ENCODE measurements around the gene ZBTB44. TPM values are rescaled to one million over a fixed set of nuclear protein-coding genes. Genes with fewer than 3 reads are reported as not detected.
A peak's percentile ranks its signal among the peaks of the same experiment; 100 is the strongest.
"Not testable (repeated sequence)": the region's sequence is repeated elsewhere in the genome, so short reads cannot be mapped to it uniquely, and the experiment has no call there.

Gene ZBTB44, protein sequence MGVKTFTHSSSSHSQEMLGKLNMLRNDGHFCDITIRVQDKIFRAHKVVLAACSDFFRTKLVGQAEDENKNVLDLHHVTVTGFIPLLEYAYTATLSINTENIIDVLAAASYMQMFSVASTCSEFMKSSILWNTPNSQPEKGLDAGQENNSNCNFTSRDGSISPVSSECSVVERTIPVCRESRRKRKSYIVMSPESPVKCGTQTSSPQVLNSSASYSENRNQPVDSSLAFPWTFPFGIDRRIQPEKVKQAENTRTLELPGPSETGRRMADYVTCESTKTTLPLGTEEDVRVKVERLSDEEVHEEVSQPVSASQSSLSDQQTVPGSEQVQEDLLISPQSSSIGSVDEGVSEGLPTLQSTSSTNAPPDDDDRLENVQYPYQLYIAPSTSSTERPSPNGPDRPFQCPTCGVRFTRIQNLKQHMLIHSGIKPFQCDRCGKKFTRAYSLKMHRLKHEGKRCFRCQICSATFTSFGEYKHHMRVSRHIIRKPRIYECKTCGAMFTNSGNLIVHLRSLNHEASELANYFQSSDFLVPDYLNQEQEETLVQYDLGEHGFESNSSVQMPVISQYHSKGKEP
- 49.0 TPM for total RNA-seq
- long read RNA-seq, full-length matches to known transcripts: 2 of 20 reads
- long read RNA-seq, partial matches to known transcripts: 1 of 20 reads
- long read RNA-seq, other reads (novel, unspliced or antisense): 17 of 20 reads

- ATAC-seq (ENCODE audit: poor library complexity) (peak; percentile 98), DNase-seq (peak; percentile 94)
- intact Hi-C loops (cut with DNase I): no loop called here
These were observed at the start of gene ZBTB44 for GRCh38 chr11:130314750-130315285. ZBTB44 (minus strand) TSS chr11:130314917; CDS start chr11:130261873, 53,044 bp downstream.

GRCh38 chr11:130359419-130359818, 44.7 kb upstream of the ZBTB44 start:
- ATAC-seq (ENCODE audit: poor library complexity) (no peak), DNase-seq (no peak)
- intact Hi-C loops (cut with DNase I): no loop called here

GRCh38 chr11:130358398-130358797, 43.7 kb upstream of the ZBTB44 start:
- DNase-seq (no peak), ATAC-seq (ENCODE audit: poor library complexity) (no peak)
- intact Hi-C loops (cut with DNase I): no loop called here

- DNase-seq: no peak
- ATAC-seq (ENCODE audit: poor library complexity): no peak
- intact Hi-C loops (cut with DNase I): no loop called here
These were observed 32.5 kb upstream of the ZBTB44 start for GRCh38 chr11:130347261-130347660.

DNA sequence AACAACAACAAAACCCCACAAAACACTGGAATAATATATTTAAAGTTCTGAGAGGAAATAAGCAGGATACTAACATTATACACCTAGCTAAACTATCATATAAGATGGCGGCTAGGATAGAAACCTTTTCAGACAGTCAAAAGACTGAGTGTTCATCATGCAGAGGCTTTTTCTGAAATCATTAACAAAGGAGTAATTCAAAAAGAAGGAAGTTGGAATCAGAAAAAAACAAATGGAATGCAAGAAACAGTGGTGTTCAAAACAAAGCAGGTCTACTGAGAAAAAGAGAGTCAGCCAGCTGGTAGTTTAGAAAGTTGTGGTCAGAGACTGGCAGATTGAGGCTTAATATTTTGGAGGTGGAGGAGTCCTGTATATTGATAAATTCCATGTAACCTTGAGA, 30.1 kb upstream of the ZBTB44 start:
- DNase-seq (no peak), ATAC-seq (ENCODE audit: poor library complexity) (no peak)
- intact Hi-C loops (cut with DNase I): no loop called here

GRCh38 chr11:130340671-130341319, 26.1 kb upstream of the ZBTB44 start:
- DNase-seq: no peak
- intact Hi-C loops (cut with DNase I): no loop called here
- ATAC-seq (ENCODE audit: poor library complexity): no peak

DNA sequence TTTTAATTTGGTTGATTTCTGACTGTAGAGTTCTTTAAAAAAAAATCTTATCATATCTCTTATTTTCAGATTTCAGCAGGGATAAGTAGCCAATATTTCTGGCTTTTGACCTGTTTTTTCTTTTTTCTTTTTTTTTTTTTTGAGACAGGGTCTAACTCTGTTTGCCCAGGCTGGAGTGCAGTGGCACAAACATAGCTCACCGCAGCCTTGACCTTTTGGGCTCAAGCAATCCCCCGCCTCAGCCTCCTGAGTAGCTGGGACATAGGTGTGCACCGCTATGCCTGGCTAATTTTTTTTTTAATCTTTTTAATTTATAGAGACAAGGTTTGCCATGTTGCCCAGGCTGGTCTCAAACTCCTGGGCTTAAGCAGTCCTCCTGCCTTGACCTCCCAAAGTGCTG, 23.9 kb upstream of the ZBTB44 start:
- no peak for ATAC-seq (ENCODE audit: poor library complexity)
- DNase-seq: no peak
- intact Hi-C loops (cut with DNase I): no loop called here

GRCh38 chr11:130337281-130338089, 22.8 kb upstream of the ZBTB44 start:
- intact Hi-C loops (cut with DNase I): no loop called here
- no peak for DNase-seq
- ATAC-seq (ENCODE audit: poor library complexity): no peak

GRCh38 chr11:130331397-130331796, 16.7 kb upstream of the ZBTB44 start:
- intact Hi-C loops (cut with DNase I); DNase-seq; ATAC-seq (ENCODE audit: poor library complexity): not testable (repeated sequence)

DNA sequence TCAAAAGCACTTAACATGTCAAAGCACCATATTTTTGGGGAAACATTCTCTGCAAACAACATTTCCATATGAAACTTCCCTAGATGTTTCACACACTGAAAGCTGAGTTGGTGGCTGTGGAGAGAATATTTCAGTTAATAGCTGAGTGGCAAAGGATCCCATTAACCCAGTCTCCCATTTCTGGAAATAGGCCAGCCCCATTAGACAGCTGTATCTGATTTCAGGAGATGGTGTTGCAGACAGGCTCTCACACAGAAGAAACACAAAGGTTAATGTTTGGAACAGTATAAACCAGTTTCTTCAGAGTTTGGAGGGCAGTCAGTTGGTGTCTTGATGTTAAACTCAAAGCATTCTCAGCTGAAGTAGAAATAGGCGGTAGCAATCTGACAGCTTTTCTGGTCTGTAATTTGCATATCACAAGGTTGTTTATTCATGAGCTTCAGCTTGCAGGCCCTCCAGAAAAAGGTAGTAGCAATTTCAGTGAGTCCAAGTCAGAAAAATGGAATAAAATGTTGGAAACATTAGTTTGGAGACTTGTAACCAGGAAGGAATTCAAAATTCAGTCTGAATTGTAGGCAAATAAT, 15.5 kb upstream of the ZBTB44 start:
- DNase-seq (no peak), ATAC-seq (ENCODE audit: poor library complexity) (no peak)
- intact Hi-C loops (cut with DNase I): no loop called here

- DNase-seq (no peak), ATAC-seq (ENCODE audit: poor library complexity) (no peak)
- intact Hi-C loops (cut with DNase I): no loop called here
These were observed 13.7 kb upstream of the ZBTB44 start for GRCh38 chr11:130328420-130328819.

- ATAC-seq (ENCODE audit: poor library complexity) (no peak), DNase-seq (no peak)
- intact Hi-C loops (cut with DNase I): no loop called here
These were observed 13.0 kb upstream of the ZBTB44 start for GRCh38 chr11:130327716-130328115.

GRCh38 chr11:130325691-130326090, 11.0 kb upstream of the ZBTB44 start:
- intact Hi-C loops (cut with DNase I): no loop called here
- ATAC-seq (ENCODE audit: poor library complexity) (no peak), DNase-seq (no peak)

DNA sequence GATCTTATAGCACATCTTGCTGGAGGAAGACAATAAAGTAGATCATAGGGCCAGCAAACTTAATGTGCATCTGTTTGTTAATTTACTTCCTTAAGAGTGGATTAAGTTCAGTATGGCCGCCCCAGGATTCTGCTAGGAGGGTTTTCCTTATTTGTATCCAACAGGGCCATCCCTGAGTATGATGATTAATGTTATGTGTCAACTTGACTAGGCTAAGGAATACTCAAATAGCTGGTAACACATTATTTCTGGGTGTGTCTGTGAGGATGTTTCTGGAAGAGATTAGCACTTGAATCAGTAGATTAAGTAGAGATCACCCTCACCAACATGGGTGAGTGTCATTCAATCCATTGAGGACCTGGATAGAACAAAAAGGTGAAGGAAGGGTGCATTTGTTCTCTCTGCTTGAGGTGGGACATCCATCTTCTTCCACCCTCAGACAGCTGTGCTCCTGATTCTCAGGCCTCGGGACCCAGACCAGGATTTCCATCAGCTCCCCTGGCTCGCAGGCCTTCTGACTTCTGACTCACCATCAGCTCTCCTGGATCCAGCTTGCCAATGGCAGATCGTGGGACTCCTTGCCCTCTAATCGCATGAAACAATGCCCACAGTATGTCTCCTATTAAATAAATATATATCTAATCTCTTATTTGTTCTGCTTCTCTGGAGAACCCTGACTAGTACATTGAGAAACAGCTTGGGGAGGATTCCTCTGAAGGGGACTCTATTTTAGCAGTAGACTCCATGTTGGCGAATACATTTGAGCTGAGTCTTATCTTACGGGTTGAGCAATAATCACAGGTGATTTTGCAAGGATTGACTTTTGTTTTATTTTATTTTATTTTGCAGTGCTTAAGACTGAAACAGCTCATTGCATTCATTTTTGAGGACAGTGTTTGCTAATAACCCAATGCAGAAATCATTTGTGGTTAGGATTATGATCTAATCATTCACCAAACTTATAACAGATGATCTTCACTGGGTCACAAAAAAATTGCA, 9.0 kb upstream of the ZBTB44 start:
- no peak for ATAC-seq (ENCODE audit: poor library complexity)
- DNase-seq: no peak
- intact Hi-C loops (cut with DNase I): no loop called here

GRCh38 chr11:130322126-130322525, 7.4 kb upstream of the ZBTB44 start:
- ATAC-seq (ENCODE audit: poor library complexity) (no peak), DNase-seq (no peak)
- intact Hi-C loops (cut with DNase I): no loop called here

DNA sequence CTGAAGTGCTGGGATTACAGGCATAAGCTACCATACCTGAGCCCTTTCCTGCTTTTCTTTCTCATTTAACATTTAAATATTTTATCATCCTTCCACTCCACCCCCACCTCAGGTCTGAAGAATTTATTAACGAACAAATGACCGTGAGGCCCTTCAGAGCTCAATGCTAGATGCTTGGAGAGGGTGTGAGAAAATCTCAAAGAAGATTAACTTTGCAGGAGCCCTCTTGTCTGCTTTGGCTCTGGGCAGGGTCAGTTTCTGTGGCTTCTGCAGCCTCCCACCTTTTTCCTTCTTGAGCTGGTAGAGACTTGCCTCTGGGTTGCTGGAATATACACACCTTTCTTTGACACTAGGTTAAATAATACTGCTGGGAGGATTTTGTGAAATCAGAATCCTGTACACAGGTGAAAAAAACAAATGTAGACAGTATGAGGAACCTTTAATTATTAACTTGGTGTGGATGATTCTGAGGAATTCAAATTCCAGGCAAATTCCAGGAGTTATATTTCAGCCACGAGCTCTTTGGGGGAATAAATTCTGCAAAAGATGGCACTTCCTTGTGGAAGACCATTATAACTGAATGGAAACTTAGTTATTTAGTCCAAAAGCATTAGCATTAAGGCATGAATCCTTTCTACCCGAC, 3.4 kb upstream of the ZBTB44 start:
- intact Hi-C loops (cut with DNase I): no loop called here
- DNase-seq: no peak
- no peak for ATAC-seq (ENCODE audit: poor library complexity)
